A204.1 (cell line): ENCODE data around the gene PLA2G4B.

Experiments
- FAIRE-seq: peaks from 2 replicates; lab custom pipeline; 2012; peaks lifted over from hg19 to GRCh38; lab: Jason Lieb, UNC

PLA2G4B gene

DNA sequence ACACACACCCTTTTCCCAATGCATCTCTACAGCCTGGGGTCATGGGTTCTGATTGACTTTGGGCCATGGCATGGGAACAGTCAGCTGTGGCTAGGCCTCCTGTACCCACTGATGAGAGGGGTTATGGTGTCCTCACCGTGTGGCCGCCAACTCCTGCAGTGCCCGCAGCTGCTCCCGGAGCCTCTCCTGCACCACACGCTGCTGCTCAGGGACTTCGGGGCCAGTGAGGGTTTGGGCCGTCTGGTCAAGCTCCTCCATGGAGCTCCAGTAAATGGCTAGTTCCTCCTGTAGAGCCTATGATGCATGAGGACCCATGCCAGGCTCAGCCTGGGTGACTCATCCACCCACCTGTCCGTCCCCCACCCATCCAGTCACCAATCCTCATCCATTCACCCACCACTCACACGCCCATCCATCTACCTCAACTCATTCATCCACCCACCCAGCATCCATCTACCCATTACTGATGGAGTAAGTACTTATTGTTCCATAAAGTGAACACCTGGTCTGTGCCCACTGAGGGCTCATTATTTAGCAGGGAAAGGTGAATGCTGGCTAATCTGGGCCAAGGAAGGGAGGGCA, 33.6 kb downstream of the PLA2G4B start:
- no peak for FAIRE-seq

GRCh38 chr15:41873711-41874110, 35.1 kb downstream of the PLA2G4B start:
- no peak for FAIRE-seq

DNA sequence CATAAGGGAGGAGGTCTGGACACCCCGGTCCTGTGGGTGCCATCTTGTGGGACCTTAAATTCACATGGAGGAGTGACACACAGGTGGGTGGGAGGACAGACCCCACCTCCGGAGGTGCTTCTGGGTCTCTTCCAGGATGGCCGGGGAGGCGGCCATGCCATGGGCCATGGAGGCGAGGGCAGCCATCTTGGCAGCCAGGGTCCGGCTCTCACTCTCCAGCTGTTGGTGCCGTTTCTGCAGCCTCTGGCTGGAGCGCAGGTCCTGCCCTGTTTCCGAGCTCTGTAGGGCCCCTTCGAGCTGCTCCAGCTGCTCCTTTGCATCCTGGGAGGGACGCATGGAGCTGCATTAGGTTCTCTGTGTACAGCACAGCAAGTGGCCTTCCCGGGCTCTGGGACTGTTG, 36.1 kb downstream of the PLA2G4B start:
- FAIRE-seq, result no peak

DNA sequence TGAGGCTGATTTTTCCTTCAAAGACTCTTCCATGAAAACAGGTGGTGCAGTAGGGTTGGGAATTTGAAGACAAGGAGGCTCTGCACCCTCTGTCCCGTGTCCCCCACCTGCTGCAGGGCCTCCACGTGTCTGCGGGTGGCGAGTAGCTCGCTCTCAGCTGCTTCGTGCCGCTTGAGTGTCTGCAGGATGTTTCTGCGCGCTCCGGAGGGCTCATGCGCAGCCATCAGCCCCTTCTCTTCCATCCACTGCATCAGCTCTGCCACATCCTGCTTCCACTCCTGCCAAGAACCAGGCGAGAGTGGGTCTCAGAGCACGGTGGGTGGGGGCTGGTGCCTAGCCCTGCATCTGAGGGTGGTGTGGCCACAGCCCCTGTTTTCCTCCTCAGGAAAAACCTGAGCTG, 37.4 kb downstream of the PLA2G4B start:
- FAIRE-seq, result no peak

DNA sequence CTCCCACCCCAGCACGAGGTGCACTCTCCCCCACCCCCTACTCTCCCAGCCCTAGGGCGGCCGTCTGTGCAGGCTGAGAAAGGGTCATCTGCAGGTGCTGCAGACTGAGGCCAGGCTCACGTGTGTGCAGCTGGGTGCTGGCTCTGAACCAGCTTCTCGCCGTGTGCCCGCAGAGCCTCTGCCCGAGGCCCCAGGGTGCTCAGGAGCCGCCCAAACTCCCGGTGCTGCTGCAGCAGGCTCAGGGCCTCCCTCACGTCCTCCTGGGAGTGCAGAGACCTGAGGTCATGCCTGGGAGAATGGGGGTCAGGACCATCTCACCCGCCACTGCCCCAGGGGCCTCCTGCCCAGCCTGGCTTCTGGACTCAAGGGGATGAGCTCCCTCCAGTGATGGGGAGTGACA, 38.0 kb downstream of the PLA2G4B start:
- FAIRE-seq, result no peak

GRCh38 chr15:41877631-41878354, 39.1 kb downstream of the PLA2G4B start:
- no peak for FAIRE-seq

DNA sequence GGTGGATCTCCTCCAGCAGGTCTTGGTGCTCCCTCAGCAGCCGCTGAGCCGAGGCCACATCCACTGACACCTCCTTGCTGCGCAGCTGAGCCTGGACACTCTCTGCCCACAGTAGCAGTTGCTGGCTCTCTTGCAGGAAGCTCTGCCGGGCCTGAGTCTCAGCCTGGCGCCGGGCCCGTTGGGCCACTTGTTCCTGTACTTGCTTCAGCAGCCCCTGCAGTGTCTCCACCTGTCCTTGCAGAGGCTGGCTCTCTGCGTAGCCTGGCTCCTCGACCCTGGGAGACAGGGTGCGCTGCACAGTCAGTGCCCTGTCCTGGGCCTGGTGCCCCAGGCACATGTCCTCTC, 39.7 kb downstream of the PLA2G4B start:
- no peak for FAIRE-seq

DNA sequence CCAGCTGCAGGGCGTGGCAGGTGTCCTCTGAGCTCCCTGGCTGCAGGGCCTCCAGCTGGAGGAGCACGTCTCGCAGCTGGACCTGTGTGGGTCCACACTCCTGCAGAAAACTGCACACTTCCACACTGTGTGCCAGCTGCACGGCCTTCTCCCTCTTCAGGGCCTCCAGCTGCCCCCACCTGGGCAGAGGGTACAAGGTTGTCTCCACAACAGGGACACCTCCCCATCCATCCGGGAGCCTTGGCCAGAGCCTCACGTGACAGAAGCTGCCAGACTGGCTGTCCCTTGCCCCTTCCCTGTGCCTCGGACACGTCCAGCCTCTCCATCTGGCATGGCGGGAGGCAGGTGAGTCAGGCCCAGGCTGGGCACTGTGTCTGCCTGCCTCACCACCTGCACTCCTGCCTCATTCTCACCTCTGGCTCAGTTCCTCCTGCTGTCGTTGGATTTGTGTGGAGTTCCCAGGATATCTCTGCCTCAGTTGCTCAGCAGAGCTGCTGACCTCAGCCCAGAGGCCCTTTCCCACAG, 40.7 kb downstream of the PLA2G4B start:
- no peak for FAIRE-seq

DNA sequence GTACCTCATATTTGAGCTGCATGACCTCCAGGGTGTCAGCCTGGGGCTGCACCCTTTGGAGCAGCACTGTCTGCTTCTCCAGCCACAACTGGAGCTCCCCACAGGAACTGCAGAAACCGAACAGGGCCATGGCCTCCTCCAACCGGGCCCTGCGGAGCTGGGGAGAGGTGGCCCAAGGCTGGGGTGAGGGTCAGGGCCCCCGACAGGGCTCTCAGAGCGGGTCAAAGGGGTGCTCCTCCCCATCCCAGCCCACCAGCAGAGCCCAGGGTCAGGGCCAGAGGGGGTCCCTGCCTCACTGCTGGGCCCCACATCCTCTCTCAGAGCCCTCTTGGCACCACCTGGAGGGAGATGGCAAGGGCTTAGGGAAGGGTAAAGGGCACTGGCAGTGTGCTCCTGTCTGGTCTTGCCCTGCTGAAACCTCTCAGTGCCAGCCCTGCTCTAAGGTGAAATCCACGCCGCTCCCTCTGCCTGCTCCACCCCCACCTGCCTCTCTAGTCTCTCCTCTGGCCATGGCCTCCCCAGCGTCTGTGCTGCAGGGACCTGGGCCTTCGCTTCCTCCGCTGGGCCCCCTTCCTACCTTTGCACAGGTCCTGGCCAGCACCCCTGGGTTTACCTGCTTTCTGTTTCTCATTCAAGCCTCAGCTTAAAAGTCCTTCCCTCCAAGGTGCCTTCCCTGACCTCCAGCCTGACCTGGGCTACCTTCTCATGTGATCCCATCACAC, 41.7 kb downstream of the PLA2G4B start:
- no peak for FAIRE-seq

GRCh38 chr15:41881086-41881485, 42.4 kb downstream of the PLA2G4B start:
- no peak for FAIRE-seq

DNA sequence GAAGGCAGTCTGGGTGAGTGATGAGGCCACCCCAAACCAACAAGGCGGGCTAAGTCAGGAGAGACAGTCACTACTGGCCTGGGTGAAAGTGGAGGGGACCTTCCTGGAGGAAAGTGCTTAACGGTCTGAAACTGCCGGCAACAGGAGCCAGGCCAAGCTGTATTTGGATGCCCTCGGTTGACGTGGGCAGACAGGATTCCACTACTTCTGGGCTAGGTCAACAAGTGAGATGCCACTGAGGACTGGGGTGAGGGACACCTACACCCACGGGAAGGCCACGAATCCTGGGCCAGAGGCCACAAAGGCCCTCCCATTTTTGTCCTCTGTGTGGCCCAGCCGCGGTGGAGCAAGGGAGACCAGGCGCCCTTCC, 42.9 kb downstream of the PLA2G4B start:
- FAIRE-seq, result no peak

DNA sequence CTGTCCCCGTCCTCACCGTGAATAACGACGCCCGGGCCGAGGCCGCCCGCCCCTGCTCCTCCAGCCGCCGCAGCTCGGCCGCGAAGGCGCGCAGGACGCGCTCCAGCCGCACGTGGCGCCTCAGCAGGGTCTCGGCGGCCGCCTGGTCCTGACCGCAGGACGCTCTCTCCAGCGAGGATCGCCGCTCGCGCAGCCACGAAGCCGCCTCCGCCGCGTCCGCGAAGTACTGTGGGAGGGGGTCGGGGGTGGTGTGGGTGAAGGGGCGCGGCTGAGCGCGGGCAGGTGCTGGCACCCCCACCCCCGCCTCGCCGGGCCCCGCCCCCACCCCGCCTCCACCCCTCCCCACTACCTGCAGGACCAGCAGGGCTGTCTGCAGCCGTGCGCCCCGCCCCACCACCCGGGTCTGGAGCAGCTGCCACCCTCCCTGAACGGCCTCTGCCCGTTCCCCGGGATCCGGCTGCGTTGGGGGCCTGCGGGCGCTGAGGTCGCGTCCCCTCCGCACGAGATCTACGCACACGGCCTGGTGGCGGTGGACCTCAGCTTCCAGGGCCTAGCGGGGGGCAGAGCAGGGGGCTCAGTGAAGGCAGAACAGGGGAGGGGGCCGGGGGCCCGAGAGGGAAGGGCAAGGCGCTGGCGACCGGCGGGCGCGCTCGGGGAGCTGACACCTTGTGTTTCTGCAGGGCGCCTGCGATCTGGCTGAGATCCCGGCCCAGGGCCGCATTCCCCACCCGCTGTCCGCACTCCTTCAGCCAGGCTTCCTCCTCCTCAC, 43.5 kb downstream of the PLA2G4B start:
- FAIRE-seq, result no peak

DNA sequence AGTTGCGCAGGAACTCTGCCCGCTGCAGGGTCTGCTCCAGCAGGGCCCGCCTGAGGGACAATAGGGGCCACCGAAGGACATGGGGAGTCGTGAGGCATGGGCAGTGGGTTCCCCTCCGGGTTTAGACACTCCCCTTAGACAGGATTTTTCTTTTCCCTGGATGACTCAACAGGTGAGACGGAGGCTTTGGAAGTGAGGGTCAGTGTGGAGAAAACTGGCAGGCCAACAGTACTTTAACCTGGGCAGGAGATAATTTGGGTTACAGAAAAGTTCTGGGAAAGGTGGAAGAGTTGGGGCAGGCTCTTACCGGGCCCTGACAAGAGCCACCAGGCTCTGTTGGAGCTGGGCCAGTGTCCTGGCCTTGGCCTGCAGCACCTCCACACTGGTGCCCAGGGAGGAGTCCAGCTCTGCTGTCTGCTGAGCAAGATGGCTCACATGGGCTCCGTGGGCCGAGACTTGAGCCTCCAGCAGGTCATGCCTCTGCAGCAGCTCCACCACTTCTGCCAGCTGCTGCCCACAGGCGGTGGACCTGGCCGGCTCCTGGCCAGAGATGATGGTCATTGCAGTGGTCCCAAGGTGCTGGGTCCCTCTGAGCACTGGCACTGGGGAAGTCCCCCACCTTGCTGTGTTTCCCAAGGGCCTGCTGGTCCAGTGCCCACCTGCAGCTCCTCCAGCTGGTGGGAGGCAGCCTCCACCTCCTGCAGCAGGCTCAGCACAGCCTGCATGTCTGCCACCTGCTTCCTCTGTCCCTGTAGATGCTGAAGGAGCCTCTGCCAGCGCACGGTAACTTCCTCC, 44.2 kb downstream of the PLA2G4B start:
- no peak for FAIRE-seq

- no peak for FAIRE-seq
Observed at GRCh38 chr15:41883484-41883825, 44.8 kb downstream of the PLA2G4B start.

DNA sequence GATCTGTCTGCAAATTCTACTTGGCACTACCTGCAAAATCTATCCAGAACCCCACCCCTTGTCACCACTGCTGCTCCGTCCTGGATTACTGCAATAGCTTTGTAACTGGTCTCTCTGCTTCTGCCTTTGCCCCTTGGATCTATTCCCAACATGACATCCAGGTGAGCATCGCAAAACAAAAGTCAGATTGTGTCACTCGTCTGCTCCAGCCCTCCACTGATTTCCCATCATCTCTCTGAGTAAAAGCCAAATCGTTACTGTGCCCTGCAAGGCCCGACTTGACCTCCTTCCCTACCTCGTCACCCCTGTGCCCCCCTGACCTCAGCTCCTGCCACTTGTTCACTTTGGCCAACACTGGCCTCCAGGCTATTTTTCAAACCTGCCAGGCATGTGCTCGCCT, 45.8 kb downstream of the PLA2G4B start:
- no peak for FAIRE-seq

GRCh38 chr15:41885321-41885720, 46.7 kb downstream of the PLA2G4B start:
- FAIRE-seq, result no peak

DNA sequence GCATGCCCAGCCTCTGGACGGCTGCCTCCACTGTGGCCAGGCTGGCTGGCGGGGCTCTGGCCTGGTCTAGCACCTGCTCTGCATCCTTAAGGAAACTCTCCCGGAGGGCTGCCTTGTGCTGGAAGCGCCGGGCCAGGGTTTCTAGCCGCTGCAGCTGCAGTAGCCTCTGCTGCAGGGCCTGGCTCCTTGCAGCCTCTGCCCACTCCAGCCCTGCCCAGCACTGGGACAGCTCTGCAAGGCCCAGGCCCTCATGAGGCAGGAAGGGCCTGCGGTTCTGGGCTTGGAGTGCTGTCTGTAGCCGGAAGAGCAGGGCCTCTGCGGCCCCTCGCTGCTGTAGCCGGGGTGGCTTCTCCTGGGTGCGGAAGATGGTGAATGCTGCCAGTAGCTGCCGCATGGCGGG, 47.2 kb downstream of the PLA2G4B start:
- FAIRE-seq, result no peak

DNA sequence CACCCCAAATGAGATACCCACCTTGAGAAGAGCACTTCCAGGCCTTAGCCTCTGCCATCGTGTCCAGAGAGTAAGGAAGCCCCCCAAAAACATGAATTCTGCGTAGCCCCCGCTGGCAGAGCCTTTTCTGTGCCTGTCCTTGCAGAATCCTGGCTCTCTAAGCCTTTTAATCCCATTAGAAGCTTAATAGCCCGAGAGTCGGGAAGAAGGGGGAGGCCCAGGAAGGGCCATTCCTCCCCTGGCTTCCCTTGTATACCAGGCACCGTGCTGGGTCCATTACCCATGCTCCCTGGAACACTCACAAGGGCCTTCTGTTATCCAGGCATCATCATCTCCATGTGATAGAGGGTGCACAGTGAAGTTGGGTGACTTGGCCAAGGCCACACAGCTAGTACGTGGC, 48.1 kb downstream of the PLA2G4B start:
- FAIRE-seq, result no peak

DNA sequence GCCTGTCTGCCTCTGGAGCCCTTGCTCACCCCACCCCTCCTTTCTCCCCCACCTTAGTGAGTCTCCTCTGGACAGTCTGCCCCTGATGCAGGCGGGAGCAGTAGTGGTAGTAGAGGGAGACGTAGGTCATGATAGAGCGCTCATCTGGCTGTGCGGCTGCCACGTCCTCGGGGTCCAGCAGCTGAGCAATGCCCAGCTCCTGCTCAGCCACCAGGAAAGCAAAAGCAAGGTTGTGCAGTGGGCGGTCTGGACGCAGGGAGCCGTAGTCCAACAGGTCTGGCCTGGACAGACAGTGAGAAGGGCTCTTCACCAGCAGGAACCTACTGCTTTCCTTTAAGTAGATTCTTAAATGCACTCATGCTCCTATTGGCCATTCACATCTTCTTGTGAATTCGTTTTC, 48.5 kb downstream of the PLA2G4B start:
- FAIRE-seq, result no peak

GRCh38 chr15:41887893-41888292, 49.2 kb downstream of the PLA2G4B start:
- FAIRE-seq, result no peak

DNA sequence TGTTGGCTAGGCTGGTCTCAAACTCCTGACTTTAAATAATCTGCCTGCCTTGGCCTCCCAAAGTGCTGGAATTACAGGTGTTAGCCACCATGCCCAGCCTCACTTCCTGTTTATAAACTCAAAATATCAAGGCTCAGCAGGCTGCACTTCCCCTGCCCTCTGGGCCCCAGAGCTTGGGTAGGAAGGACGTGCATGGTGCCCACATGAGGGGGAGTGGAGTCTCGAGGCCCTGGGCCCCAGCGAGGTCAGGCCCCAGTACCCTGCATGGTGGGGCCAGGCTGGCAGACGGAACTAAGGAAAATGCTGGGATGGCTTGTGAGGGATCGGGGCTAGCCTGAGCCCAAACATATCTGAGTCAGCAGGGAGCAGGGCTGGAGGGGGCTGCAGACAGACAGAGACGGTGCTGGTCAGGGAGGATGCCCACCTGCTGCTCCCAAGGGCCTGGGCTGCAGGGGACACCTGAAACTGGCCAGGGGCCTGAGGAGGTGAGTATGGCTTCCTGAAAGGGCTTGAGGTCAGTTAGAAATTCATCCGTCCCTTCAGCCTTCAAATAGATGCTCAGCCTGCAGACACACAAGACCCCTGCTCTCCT, 50.1 kb downstream of the PLA2G4B start:
- FAIRE-seq, result no peak
